HUES48 (cell line): ENCODE data around the gene NPAT.
"Not testable (repeated sequence)": the region's sequence is repeated elsewhere in the genome, so short reads cannot be mapped to it uniquely, and the experiment has no call there.

Experiments
- H3K27ac ChIP-seq: one replicate; pipeline ENCODE4 v1.7.0; 2013; ENCODE audit warnings: low read depth, low read length, inconsistent platforms
- H3K27me3 ChIP-seq: 2 replicates; pipeline ENCODE4 v1.6.1; 2013; ENCODE audit warnings: mild to moderate bottlenecking, low read length; ENCODE audit not compliant: control insufficient read depth, insufficient read depth
- H3K36me3 ChIP-seq: 2 replicates; pipeline ENCODE4 v1.6.1; 2013; ENCODE audit warnings: low read length; ENCODE audit not compliant: control insufficient read depth, insufficient read depth
- H3K4me1 ChIP-seq: 2 replicates; pipeline ENCODE4 v1.6.1; 2013; ENCODE audit warnings: mild to moderate bottlenecking, low read length; ENCODE audit not compliant: control insufficient read depth, insufficient read depth
- H3K4me3 ChIP-seq: 2 replicates; pipeline ENCODE4 v1.5.1; 2013; ENCODE audit warnings: mild to moderate bottlenecking, low read depth, low read length
- H3K9ac ChIP-seq: 2 replicates; pipeline ENCODE4 v1.6.1; 2013; ENCODE audit warnings: mild to moderate bottlenecking, low read depth, low read length, moderate library complexity
- H3K9me3 ChIP-seq: 2 replicates; pipeline ENCODE4 v1.6.1; 2013; ENCODE audit warnings: low read length; ENCODE audit not compliant: control insufficient read depth, insufficient read depth

Gene NPAT

GRCh38 chr11:108148556-108148955 is 73.9 kb downstream of the NPAT start:
- no peaks in the 10 kb centered on the region for H3K9me3 ChIP-seq
- H3K27me3 ChIP-seq = no peaks in the 10 kb centered on the region
- no peak overlapping the region for H3K4me3 ChIP-seq
- H3K4me1 ChIP-seq = no peaks in the 10 kb centered on the region
- no peak overlapping the region for H3K27ac ChIP-seq
- H3K9ac ChIP-seq = no peak overlapping the region
- H3K36me3 ChIP-seq = peaks cover 83% of the 10 kb centered on the region

- Histone ChIP-seq H3K27ac (no peak overlapping the region), H3K9me3 (no peaks in the 10 kb centered on the region), H3K36me3 (peaks cover 83% of the 10 kb centered on the region), H3K4me3 (no peak overlapping the region), H3K9ac (no peak overlapping the region), H3K4me1 (no peaks in the 10 kb centered on the region), H3K27me3 (no peaks in the 10 kb centered on the region)
Measured at GRCh38 chr11:108147150-108147549, 75.3 kb downstream of the NPAT start.

- H3K4me1 ChIP-seq = no peaks in the 10 kb centered on the region
- no peak overlapping the region for H3K4me3 ChIP-seq
- H3K9me3 ChIP-seq = no peaks in the 10 kb centered on the region
- no peak overlapping the region for H3K9ac ChIP-seq
- H3K27ac ChIP-seq = no peak overlapping the region
- H3K27me3 ChIP-seq = no peaks in the 10 kb centered on the region
- H3K36me3 ChIP-seq = peaks cover 74% of the 10 kb centered on the region
Measured at GRCh38 chr11:108144615-108145014, 77.8 kb downstream of the NPAT start.

GRCh38 chr11:108142304-108142703 is 80.1 kb downstream of the NPAT start:
- Histone ChIP-seq H3K4me3 (no peak overlapping the region), H3K4me1 (no peaks in the 10 kb centered on the region), H3K27me3 (no peaks in the 10 kb centered on the region), H3K27ac (no peak overlapping the region), H3K36me3 (peaks cover 54% of the 10 kb centered on the region), H3K9ac (no peak overlapping the region), H3K9me3 (no peaks in the 10 kb centered on the region)

- Histone ChIP-seq H3K36me3 (peaks cover 25% of the 10 kb centered on the region), H3K27me3 (no peaks in the 10 kb centered on the region), H3K4me3 (no peak overlapping the region), H3K9ac (no peak overlapping the region), H3K4me1 (no peaks in the 10 kb centered on the region), H3K9me3 (no peaks in the 10 kb centered on the region), H3K27ac (no peak overlapping the region)
Measured at GRCh38 chr11:108137212-108137611, 85.2 kb downstream of the NPAT start.

GRCh38 chr11:108135845-108136544 is 86.4 kb downstream of the NPAT start:
- no peak overlapping the region for H3K27ac ChIP-seq
- no peaks in the 10 kb centered on the region for H3K4me1 ChIP-seq
- H3K9ac ChIP-seq = no peak overlapping the region
- H3K4me3 ChIP-seq = no peak overlapping the region
- no peaks in the 10 kb centered on the region for H3K9me3 ChIP-seq
- H3K27me3 ChIP-seq = no peaks in the 10 kb centered on the region
- H3K36me3 ChIP-seq = peaks cover 16% of the 10 kb centered on the region; the same call in 1 of the 2 replicates

- H3K4me1 ChIP-seq, H3K27ac ChIP-seq, H3K27me3 ChIP-seq, H3K4me3 ChIP-seq, H3K9me3 ChIP-seq, H3K9ac ChIP-seq, H3K36me3 ChIP-seq: not testable (repeated sequence)
Measured at GRCh38 chr11:108132993-108133538, 89.4 kb downstream of the NPAT start.

GRCh38 chr11:108131993-108132392 is 90.4 kb downstream of the NPAT start:
- H3K9me3 ChIP-seq = no peaks in the 10 kb centered on the region
- no peak overlapping the region for H3K9ac ChIP-seq
- no peaks in the 10 kb centered on the region for H3K4me1 ChIP-seq
- no peak overlapping the region for H3K27ac ChIP-seq
- no peak overlapping the region for H3K4me3 ChIP-seq
- H3K36me3 ChIP-seq = peaks cover 10% of the 10 kb centered on the region; the same call in 1 of the 2 replicates
- H3K27me3 ChIP-seq = no peaks in the 10 kb centered on the region

GRCh38 chr11:108128772-108129171 is 93.7 kb downstream of the NPAT start:
- Histone ChIP-seq H3K4me1 (no peaks in the 10 kb centered on the region), H3K4me3 (no peak overlapping the region), H3K27ac (no peak overlapping the region), H3K27me3 (no peaks in the 10 kb centered on the region), H3K9ac (no peak overlapping the region), H3K36me3 (no peaks in the 10 kb centered on the region; the same call in 1 of the 2 replicates), H3K9me3 (no peaks in the 10 kb centered on the region)

- Histone ChIP-seq H3K4me1 (no peaks in the 10 kb centered on the region), H3K9me3 (no peaks in the 10 kb centered on the region), H3K27me3 (peaks cover 5% of the 10 kb centered on the region; the same call in 1 of the 2 replicates), H3K27ac (no peak overlapping the region), H3K9ac (no peak overlapping the region), H3K4me3 (no peak overlapping the region), H3K36me3 (no peaks in the 10 kb centered on the region)
Measured at GRCh38 chr11:108125096-108125495, 97.3 kb downstream of the NPAT start.

- Histone ChIP-seq H3K27me3 (peaks cover 5% of the 10 kb centered on the region; the same call in 1 of the 2 replicates), H3K27ac (no peak overlapping the region), H3K9me3 (no peaks in the 10 kb centered on the region), H3K36me3 (no peaks in the 10 kb centered on the region), H3K4me1 (no peaks in the 10 kb centered on the region), H3K4me3 (peak overlapping the region; percentile 72), H3K9ac (no peak overlapping the region)
Measured at GRCh38 chr11:108122166-108122628, 100.2 kb downstream of the NPAT start.
